Cortex of kidney (tissue), 1 donor: ENCODE data around the gene IGLL5.
"Not testable (repeated sequence)": the region's sequence is repeated elsewhere in the genome, so short reads cannot be mapped to it uniquely, and the experiment has no call there.

Source experiments
- DNase-seq: peaks from one replicate; lab custom pipeline; 2025; lab: John Stamatoyannopoulos, UW

IGLL5 gene

GRCh38 chr22:22900527-22901205 is 13.1 kb downstream of the IGLL5 start:
- not testable (repeated sequence) for DNase-seq

- no peak for DNase-seq
Observed at GRCh38 chr22:22901578-22902218, 14.1 kb downstream of the IGLL5 start.

GRCh38 chr22:22902247-22903001 is 14.8 kb downstream of the IGLL5 start:
- DNase-seq, result no peak

DNA sequence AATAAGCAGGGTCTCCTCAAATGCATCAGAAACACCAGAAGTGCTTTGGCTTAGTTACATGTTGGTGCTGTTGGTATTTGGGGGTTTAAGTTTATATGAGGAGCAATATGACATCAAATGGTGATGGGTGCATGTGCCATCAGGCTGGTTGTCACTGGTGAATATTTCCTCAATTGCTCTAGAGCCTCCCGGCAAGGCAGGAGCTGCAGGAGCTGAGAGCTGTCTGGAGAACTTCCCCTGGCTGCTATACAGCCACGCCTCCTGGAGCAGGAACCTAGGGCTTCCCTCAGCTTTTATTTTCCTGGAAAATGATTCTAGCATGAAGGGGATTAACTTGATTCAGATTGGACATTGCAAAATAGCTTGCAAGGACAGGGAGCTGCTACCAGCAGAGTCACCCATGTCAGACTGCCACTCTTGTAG is 15.8 kb downstream of the IGLL5 start:
- DNase-seq, result no peak

GRCh38 chr22:22903781-22904192 is 16.2 kb downstream of the IGLL5 start:
- not testable (repeated sequence) for DNase-seq

DNA sequence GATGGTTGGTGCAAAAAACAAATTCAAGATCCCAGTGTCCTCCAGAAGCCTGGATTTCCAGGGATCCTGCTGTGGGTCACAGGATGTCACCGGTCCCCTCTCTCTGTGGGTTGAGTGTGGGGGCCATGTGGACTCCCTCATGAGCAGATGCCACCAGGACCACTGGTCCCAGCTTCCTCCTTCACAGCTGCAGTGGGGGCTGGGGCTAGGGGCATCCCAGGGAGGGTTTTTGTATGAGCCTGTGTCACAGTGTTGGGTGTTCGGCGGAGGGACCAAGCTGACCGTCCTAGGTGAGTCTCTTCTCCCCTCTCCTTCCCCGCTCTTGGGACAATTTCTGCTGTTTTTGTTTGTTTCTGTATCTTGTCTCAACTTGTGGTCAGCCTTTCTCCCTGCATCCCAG is 17.1 kb downstream of the IGLL5 start:
- DNase-seq, result not testable (repeated sequence)

DNA sequence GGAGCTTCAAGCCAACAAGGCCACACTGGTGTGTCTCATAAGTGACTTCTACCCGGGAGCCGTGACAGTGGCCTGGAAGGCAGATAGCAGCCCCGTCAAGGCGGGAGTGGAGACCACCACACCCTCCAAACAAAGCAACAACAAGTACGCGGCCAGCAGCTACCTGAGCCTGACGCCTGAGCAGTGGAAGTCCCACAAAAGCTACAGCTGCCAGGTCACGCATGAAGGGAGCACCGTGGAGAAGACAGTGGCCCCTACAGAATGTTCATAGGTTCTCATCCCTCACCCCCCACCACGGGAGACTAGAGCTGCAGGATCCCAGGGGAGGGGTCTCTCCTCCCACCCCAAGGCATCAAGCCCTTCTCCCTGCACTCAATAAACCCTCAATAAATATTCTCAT is 18.8 kb downstream of the IGLL5 start:
- DNase-seq, result not testable (repeated sequence)

GRCh38 chr22:22906907-22907550 is 19.4 kb downstream of the IGLL5 start:
- no peak for DNase-seq

DNA sequence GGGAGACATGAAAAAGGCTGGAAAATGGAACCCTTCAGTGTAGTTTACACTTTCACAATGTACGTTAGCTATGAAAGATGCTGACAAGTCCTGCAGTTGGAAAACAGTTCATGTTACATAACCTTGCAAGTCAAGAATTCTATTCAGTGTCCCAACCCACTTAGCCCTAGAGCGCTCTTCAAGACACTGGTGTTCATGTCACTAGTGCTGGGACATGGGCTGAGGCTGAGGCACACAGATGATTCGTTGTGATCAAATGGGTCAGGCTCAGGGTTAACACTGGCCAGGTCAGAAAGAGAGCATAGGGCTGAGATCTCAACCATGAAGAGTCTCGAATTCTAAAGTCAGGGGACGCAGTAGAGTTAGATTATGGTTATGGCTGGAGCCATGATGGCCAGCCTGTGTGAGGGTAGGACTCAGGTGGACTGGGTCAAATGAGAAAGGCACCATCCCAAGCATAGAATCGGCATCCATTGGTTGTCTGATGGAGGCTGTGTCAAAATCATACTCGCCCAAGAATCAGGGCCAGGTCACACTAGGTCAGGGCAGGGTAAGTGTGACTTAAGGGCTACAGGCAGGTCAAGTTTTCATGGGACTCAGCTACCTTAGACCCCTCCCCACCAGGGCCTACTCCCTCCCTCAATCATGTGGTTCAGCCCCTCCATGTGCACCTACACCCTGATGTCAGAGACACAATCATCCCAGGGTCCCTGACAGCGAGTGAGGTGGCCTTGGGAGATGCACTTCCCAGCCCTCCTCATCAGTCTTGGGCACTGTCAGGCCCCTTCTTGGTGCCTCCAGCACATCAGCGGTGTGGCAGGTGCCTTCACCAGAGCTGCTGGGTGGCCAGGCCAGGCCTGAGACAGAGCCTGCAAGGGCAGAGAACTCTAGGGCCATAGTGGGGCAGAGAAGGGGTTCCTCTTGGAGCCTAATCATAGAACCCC is 20.2 kb downstream of the IGLL5 start:
- no peak for DNase-seq

- no peak for DNase-seq
Observed at GRCh38 chr22:22908495-22908861, 20.9 kb downstream of the IGLL5 start.

- DNase-seq, result no peak
Observed at GRCh38 chr22:22908941-22909604, 21.5 kb downstream of the IGLL5 start.

DNA sequence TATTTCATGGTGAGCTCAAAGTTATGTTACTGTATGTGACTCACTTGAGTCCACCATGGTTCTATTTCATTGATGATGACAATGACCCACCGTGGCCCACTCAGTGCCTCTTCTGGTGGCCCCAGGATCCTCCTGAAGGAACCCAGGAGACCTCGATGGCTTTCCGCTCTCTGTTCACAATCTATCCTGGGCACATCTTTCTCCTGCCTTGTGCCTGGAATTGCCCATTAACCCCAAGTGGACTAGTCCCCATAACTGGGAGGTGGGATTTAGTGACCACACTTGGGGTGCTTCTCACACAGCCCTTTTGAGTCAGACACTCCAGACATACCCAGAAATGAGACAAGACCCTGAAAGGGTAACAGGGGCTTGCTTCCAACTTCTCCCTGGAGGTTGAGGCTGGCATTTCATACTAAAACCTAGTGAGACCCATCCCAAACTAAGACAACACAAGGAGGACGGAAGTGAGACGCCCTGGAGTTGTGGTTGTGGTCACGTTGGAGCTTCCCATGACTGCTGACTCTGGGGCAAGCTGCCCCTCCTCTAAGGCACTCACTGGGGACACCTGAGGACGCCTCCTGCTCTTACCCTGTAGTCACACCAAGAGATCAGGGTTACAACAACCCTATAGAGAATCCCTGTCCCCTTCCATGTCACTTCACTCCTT is 22.1 kb downstream of the IGLL5 start:
- no peak for DNase-seq

GRCh38 chr22:22910272-22911240 is 22.9 kb downstream of the IGLL5 start:
- DNase-seq, result no peak

DNA sequence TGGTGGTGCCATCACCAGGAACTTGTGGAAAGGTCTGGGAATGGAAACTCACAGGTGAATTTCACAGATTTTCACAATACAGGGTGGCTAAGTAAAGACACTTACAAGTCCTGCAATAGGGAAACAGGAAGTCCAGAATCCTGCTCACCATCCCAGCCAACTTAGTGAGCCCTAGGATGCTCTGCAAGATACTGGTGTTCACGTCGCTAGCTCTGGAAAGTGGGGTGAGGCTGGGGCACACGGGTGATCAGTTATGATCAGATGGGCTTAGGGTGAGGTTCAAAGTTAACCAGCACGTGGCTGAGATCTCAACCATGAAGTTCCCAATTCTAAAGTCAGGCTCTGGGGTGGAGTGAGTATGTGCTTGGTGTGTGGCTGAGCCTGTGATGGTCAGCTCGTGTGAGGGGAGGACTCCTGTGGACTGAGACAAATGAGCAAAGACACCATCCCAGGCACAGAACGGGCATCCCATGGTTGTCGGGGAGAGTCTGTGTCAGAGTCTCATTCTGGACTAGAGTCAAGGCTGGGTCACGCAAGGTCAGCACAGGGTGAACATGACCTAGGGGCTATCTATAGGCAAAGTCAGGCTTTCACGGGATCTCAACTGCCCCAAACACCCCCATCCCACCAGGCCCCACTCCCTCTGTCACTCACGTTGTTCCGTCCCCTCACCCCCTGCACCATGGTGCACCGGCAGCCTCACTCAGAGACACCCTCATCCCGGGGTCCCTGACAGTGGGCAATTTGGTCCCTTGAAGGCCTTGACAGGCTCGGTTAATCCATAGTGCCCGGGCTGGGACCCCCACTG is 23.9 kb downstream of the IGLL5 start:
- DNase-seq, result no peak

- DNase-seq, result no peak
Observed at GRCh38 chr22:22912135-22912987, 24.7 kb downstream of the IGLL5 start.

DNA sequence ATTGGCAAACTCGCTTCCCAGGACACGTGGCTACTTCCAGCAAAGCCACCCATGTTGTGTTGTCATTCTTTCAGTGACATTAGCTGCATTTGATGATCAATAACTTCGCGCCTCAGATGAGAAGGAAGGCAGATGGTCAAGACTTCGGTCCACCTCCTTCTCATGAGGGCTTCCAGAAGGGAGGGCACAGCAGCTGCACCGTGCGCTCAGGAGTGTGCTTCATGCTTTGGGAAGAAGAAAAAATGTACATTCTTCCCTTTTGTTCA is 25.3 kb downstream of the IGLL5 start:
- no peak for DNase-seq

DNA sequence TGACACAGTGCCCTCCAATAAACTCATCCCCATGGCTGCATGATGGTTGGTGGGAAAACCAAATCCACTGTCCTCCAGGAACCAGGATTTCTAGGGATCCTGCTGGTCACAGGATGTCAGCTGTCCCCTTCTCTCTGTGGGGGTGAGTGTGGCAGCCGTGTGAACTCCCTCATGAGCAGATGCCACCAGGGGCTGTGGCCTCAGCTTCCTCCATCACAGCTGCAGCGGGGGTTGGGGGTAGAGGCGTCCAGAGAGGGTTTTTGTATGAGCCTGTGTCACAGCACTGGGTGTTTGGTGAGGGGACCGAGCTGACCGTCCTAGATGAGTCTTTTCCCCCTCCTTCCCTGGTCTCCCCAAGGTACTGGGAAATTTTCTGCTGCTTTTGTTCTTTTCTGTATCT is 26.4 kb downstream of the IGLL5 start:
- DNase-seq, result no peak
